IMR-90 (cell line): Measurements from ENCODE around the gene PTH1R. TPM values are rescaled to one million over a fixed set of nuclear protein-coding genes. Genes with fewer than 3 reads are reported as not detected.

Source experiments
- ATAC-seq: fragments of 200-7000 bp; cut with Tn5 transposase; 2 replicates; pipeline ENCODE4 v1.9.1; 2020; ENCODE audit warnings: low read depth, mild to moderate bottlenecking, moderate library complexity
- BruUV-seq: library from RNA; stranded (reverse); fragments of 400-500 nt; replicated peaks from 2 replicates; lab custom pipeline; 2021; lab: Mats Ljungman, UMichigan
- CTCF ChIA-PET: fragments of 300-600 bp; formaldehyde crosslinking; extraction: SDS; loops from one replicate; lab custom pipeline; 2021; ENCODE audit warnings: antibody characterized with exemption; lab: Yijun Ruan, JAX
- POLR2A ChIA-PET: fragments of 300-600 bp; sonication (Branson Sonifier 250); formaldehyde crosslinking; loops from one replicate; lab custom pipeline; 2022; ENCODE audit warnings: antibody characterized with exemption; ENCODE audit not compliant: unreplicated experiment; lab: Charles Lee
- DNase-seq: peaks from one replicate; pipeline ENCODE4 v3.0.0; 2013
- H2AFZ ChIP-seq: replicated peaks from 2 replicates; pipeline ENCODE3; 2013; ENCODE audit warnings: low read length, mild to moderate bottlenecking; ENCODE audit not compliant: poor library complexity
- H2AK5ac ChIP-seq: 2 replicates; pipeline ENCODE4 v1.6.1; 2013; ENCODE audit warnings: low read depth, low read length, inconsistent platforms
- H2AK9ac ChIP-seq: replicated peaks from 2 replicates; pipeline ENCODE3; 2013; ENCODE audit warnings: mild to moderate bottlenecking, low read depth, low read length, moderate library complexity; ENCODE audit not compliant: poor library complexity
- H2BK120ac ChIP-seq: 2 replicates; pipeline ENCODE4 v1.6.1; 2013; ENCODE audit warnings: low read depth, low read length, inconsistent platforms
- H2BK15ac ChIP-seq: 3 replicates; pipeline ENCODE4 v1.6.1; 2013; ENCODE audit warnings: low read depth, low read length, inconsistent platforms
- H2BK20ac ChIP-seq: 2 replicates; pipeline ENCODE4 v1.6.1; 2013; ENCODE audit warnings: low read depth, mild to moderate bottlenecking, inconsistent platforms, low read length, moderate library complexity
- H2BK5ac ChIP-seq: 2 replicates; pipeline ENCODE4 v1.6.1; 2013; ENCODE audit warnings: mild to moderate bottlenecking, low read depth, low read length, inconsistent platforms; ENCODE audit not compliant: poor library complexity, severe bottlenecking
- H3K14ac ChIP-seq: replicated peaks from 2 replicates; pipeline ENCODE4 v1.6.1; 2013; ENCODE audit warnings: low read depth, low read length, inconsistent platforms
- H3K18ac ChIP-seq: 2 replicates; pipeline ENCODE4 v1.6.1; 2013; ENCODE audit warnings: low read depth, low read length, control low read depth
- H3K23ac ChIP-seq: 2 replicates; pipeline ENCODE4 v1.6.1; 2013; ENCODE audit warnings: low read depth, low read length, inconsistent platforms
- H3K27ac ChIP-seq: 2 replicates; pipeline ENCODE4 v1.5.1; 2013; ENCODE audit warnings: mild to moderate bottlenecking, control low read depth, low read length; ENCODE audit not compliant: insufficient read depth
- H3K27me3 ChIP-seq: 2 replicates; pipeline ENCODE4 v1.6.1; 2013; ENCODE audit warnings: low read length; ENCODE audit not compliant: control insufficient read depth, insufficient read depth
- H3K36me3 ChIP-seq: 2 replicates; pipeline ENCODE4 v1.6.1; 2013; ENCODE audit warnings: low read length, mixed read lengths; ENCODE audit not compliant: control insufficient read depth, insufficient read depth
- H3K4ac ChIP-seq: 2 replicates; pipeline ENCODE4 v1.6.1; 2013; ENCODE audit warnings: low read depth, low read length, inconsistent platforms
- H3K4me1 ChIP-seq: 2 replicates; pipeline ENCODE4 v1.6.1; 2013; ENCODE audit warnings: low read length, mixed read lengths; ENCODE audit not compliant: control insufficient read depth, insufficient read depth
- H3K4me2 ChIP-seq: 2 replicates; pipeline ENCODE4 v1.6.1; 2013; ENCODE audit warnings: low read depth, mild to moderate bottlenecking, control low read depth, low read length, moderate library complexity
- H3K4me3 ChIP-seq: 2 replicates; pipeline ENCODE4 v1.5.1; 2013; ENCODE audit warnings: low read depth, mild to moderate bottlenecking, control low read depth, low read length, moderate library complexity; ENCODE audit not compliant: insufficient read depth
- H3K56ac ChIP-seq: 2 replicates; pipeline ENCODE4 v1.6.1; 2013; ENCODE audit warnings: low read length, inconsistent platforms; ENCODE audit not compliant: insufficient read depth; ENCODE audit errors: extremely low read depth
- H3K79me1 ChIP-seq, 2 experiments: 2 replicates each; pipeline ENCODE4 v1.6.1; 2013; ENCODE audit warnings: low read length in 2 of 2, inconsistent platforms in 1 of 2, low read depth in 1 of 2
- H3K9ac ChIP-seq: 2 replicates; pipeline ENCODE4 v1.6.1; 2013; ENCODE audit warnings: low read depth, low read length, control low read depth
- H3K9me1 ChIP-seq: 2 replicates; pipeline ENCODE4 v1.6.1; 2013; ENCODE audit warnings: low read length, inconsistent platforms; ENCODE audit not compliant: insufficient read depth
- H3K9me3 ChIP-seq: 2 replicates; pipeline ENCODE4 v1.6.1; 2013; ENCODE audit warnings: low read length; ENCODE audit not compliant: control insufficient read depth, insufficient read depth
- H4K20me1 ChIP-seq: 2 replicates; pipeline ENCODE4 v1.6.1; 2013; ENCODE audit warnings: low read length, inconsistent platforms; ENCODE audit not compliant: insufficient read depth
- H4K5ac ChIP-seq: 2 replicates; pipeline ENCODE4 v1.6.1; 2013; ENCODE audit warnings: mild to moderate bottlenecking, low read depth, low read length, control low read depth
- H4K8ac ChIP-seq, 2 experiments: 2 replicates each; pipeline ENCODE4 v1.6.1; 2013; ENCODE audit warnings: low read depth in 2 of 2, low read length in 2 of 2, control low read depth in 1 of 2, inconsistent platforms in 1 of 2
- H4K91ac ChIP-seq: 2 replicates; pipeline ENCODE4 v1.6.1; 2013; ENCODE audit warnings: low read depth, low read length, inconsistent platforms; ENCODE audit not compliant: insufficient read depth
- BHLHE40 ChIP-seq: fragments of 150-350 bp; IDR thresholded peaks from 2 replicates; pipeline ENCODE4 v1.6.1; 2016; ENCODE audit warnings: mild to moderate bottlenecking, low read depth, low read length
- CEBPB ChIP-seq: IDR thresholded peaks from 2 replicates; pipeline ENCODE4 v1.6.1; 2012; ENCODE audit warnings: low read depth, low read length, improper control_type of control experiment
- CHD1 ChIP-seq: IDR thresholded peaks from 2 replicates; pipeline ENCODE4 v1.6.1; 2012; ENCODE audit warnings: low read depth, low read length, improper control_type of control experiment
- ELK1 ChIP-seq: fragments of 150-350 bp; IDR thresholded peaks from 2 replicates; pipeline ENCODE4 v1.6.1; 2016; ENCODE audit warnings: low read depth, mild to moderate bottlenecking, low read length, moderate library complexity, borderline replicate concordance
- FOS ChIP-seq: fragments of 150-350 bp; IDR thresholded peaks from 2 replicates; pipeline ENCODE4 v1.6.1; 2016; ENCODE audit warnings: low read depth, low read length
- MAFK ChIP-seq: IDR thresholded peaks from 2 replicates; pipeline ENCODE4 v1.6.1; 2012; ENCODE audit warnings: low read depth, low read length, improper control_type of control experiment
- MAZ ChIP-seq: IDR thresholded peaks from 2 replicates; pipeline ENCODE4 v1.6.1; 2012; ENCODE audit warnings: low read depth, mild to moderate bottlenecking, low read length, improper control_type of control experiment, moderate library complexity, borderline replicate concordance
- MXI1 ChIP-seq: IDR thresholded peaks from 2 replicates; pipeline ENCODE4 v1.6.1; 2012; ENCODE audit warnings: low read depth, mild to moderate bottlenecking, low read length, moderate library complexity, borderline replicate concordance
- NFE2L2 ChIP-seq: fragments of 150-350 bp; IDR thresholded peaks from 2 replicates; pipeline ENCODE4 v1.6.1; 2016; ENCODE audit warnings: low read depth, mild to moderate bottlenecking, low read length
- POLR2A ChIP-seq: IDR thresholded peaks from 2 replicates; pipeline ENCODE4 v1.6.1; 2012; ENCODE audit warnings: mild to moderate bottlenecking, low read depth, low read length
- RAD21 ChIP-seq: IDR thresholded peaks from 2 replicates; pipeline ENCODE4 v1.6.1; 2012; ENCODE audit warnings: low read length, improper control_type of control experiment
- RCOR1 ChIP-seq: IDR thresholded peaks from 2 replicates; pipeline ENCODE4 v1.6.1; 2012; ENCODE audit warnings: mild to moderate bottlenecking, low read length, improper control_type of control experiment; ENCODE audit not compliant: insufficient replicate concordance
- RFX5 ChIP-seq: IDR thresholded peaks from 2 replicates; pipeline ENCODE4 v1.8.0; 2012; ENCODE audit warnings: low read depth, mild to moderate bottlenecking, low read length, moderate library complexity
- SMC3 ChIP-seq: fragments of 150-350 bp; IDR thresholded peaks from 2 replicates; pipeline ENCODE4 v1.6.1; 2016; ENCODE audit warnings: low read depth, mild to moderate bottlenecking, antibody characterized with exemption, low read length, moderate library complexity
- WGBS, 2 experiments: methylation state at CpG; one replicate each; pipeline versions ENCODE4 v1.1.5 to v1.1.7; 2013; ENCODE audit warnings: missing lambda C conversion rate in 2 of 2; ENCODE audit not compliant: insufficient read length in 1 of 2; ENCODE audit errors: extremely low coverage in 2 of 2; 5-methylcytosine and 5-hydroxymethylcytosine counted together
- dilution Hi-C: fragments of 300-500 bp; cut with HindIII; formaldehyde crosslinking; loops from one replicate; pipeline ENCODE4 v1.14.3; 2018; ENCODE audit warnings: low sequenced_read_pairs; ENCODE audit not compliant: unreplicated experiment
- in situ Hi-C: fragments of 300-500 bp; cut with MboI; formaldehyde crosslinking; loops from 3 replicates; pipeline ENCODE4 v1.14.3; 2019; ENCODE audit warnings: low sequenced_read_pairs, inconsistent platforms, mixed read lengths
- intact Hi-C: fragments of 100-400 bp; cut with micrococcal nuclease; formaldehyde crosslinking; loops from 2 replicates; pipeline ENCODE4 v1.10.0; 2022
- polyA plus RNA-seq, 3 experiments: library from polyadenylated mRNA; depleted of rRNA; stranded (reverse); fragments of >200 nt; gene quantifications; 2 replicates each; pipeline ENCODE4 v1.2.3, GENCODE V29; 2012; ENCODE audit warnings: low replicate concordance in 1 of 3
- total RNA-seq: library from RNA; depleted of rRNA; stranded (reverse); fragments of >200 nt; gene quantifications from 2 replicates; pipeline ENCODE4 v1.2.3, GENCODE V29; 2012
- TF ChIP-seq, protein P1 (sequence below): conservative IDR thresholded peaks from 2 replicates; pipeline ENCODE4 v1.5.1; 2012; ENCODE audit warnings: mild to moderate bottlenecking, low read depth, low read length, improper control_type of control experiment
- TF ChIP-seq, protein P2 (sequence below): fragments of 150-350 bp; IDR thresholded peaks from 2 replicates; pipeline ENCODE4 v1.6.1; 2017; ENCODE audit warnings: mild to moderate bottlenecking, antibody characterized with exemption, low read length, low read depth

PTH1R gene
- total and polyA plus RNA-seq, 2 of the 4 experiments (the other 2 are of a cell fraction) = 0.15 to 0.18 TPM

DNA sequence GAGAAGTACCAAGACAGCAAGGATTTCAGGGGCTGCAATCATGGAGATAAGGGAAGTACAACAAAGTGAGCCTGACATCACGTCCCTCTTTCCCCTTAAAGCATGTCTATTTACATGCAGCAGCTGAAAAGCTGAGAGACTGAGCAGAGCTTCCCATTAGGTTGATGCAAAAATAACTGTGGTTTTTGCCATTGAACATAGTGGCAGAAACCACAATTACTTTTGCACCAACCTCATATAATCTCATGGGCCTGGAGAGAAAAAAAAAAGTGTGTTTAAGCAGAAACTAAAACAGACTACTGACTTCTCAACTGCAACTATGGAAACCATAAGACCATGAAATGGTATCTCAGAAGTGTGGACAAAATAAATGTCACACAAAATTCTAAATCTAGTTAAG is 50.8 kb downstream of the PTH1R start:
- peaks cover 29 to 81% of the 10 kb centered on the region in 2 experiments for H3K79me1 ChIP-seq
- H4K8ac ChIP-seq = no peak overlapping the region
- no peak overlapping the region for H3K18ac ChIP-seq
- no TSS peak for BruUV-seq
- no peak overlapping the region for H3K27ac ChIP-seq
- peaks cover 26% of the 10 kb centered on the region for H3K4me1 ChIP-seq
- ChIA-PET CTCF (interaction anchor here (0.7 kb wide), 1 partner anchor 10 kb away, joined by 3 read pairs; no protein-coding TSS in a partner anchor), POLR2A (no interaction called here)
- H4K20me1 ChIP-seq = peaks cover 44% of the 10 kb centered on the region
- H3K9me1 ChIP-seq = peaks cover 20% of the 10 kb centered on the region
- H2BK5ac ChIP-seq = no peak overlapping the region
- no peaks in the 10 kb centered on the region for H3K27me3 ChIP-seq
- H3K56ac ChIP-seq = no peak overlapping the region
- dilution Hi-C loops = no loop called here
- H4K5ac ChIP-seq = no peak overlapping the region
- H3K36me3 ChIP-seq = peaks cover 28% of the 10 kb centered on the region
- H3K23ac ChIP-seq = no peak overlapping the region
- H3K14ac ChIP-seq = no peak overlapping the region
- intact Hi-C loops = no loop called here
- H2AK5ac ChIP-seq = no peak overlapping the region
- H3K4me2 ChIP-seq = no peak overlapping the region
- no peak overlapping the region for H3K9ac ChIP-seq
- no peak for ATAC-seq
- TF ChIP-seq ELK1 = no peak
- no peak for TF ChIP-seq MXI1
- TF ChIP-seq, protein P1, sequence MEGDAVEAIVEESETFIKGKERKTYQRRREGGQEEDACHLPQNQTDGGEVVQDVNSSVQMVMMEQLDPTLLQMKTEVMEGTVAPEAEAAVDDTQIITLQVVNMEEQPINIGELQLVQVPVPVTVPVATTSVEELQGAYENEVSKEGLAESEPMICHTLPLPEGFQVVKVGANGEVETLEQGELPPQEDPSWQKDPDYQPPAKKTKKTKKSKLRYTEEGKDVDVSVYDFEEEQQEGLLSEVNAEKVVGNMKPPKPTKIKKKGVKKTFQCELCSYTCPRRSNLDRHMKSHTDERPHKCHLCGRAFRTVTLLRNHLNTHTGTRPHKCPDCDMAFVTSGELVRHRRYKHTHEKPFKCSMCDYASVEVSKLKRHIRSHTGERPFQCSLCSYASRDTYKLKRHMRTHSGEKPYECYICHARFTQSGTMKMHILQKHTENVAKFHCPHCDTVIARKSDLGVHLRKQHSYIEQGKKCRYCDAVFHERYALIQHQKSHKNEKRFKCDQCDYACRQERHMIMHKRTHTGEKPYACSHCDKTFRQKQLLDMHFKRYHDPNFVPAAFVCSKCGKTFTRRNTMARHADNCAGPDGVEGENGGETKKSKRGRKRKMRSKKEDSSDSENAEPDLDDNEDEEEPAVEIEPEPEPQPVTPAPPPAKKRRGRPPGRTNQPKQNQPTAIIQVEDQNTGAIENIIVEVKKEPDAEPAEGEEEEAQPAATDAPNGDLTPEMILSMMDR = no peak
- TF ChIP-seq CHD1 = no peak
- no peak for TF ChIP-seq MAZ
- no peak for TF ChIP-seq SMC3
- TF ChIP-seq, protein P2, sequence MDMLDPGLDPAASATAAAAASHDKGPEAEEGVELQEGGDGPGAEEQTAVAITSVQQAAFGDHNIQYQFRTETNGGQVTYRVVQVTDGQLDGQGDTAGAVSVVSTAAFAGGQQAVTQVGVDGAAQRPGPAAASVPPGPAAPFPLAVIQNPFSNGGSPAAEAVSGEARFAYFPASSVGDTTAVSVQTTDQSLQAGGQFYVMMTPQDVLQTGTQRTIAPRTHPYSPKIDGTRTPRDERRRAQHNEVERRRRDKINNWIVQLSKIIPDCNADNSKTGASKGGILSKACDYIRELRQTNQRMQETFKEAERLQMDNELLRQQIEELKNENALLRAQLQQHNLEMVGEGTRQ = no peak
- TF ChIP-seq FOS = no peak
- no peak for TF ChIP-seq POLR2A
- no peak for TF ChIP-seq RCOR1
- TF ChIP-seq BHLHE40 = no peak
- no peak for TF ChIP-seq MAFK
- TF ChIP-seq NFE2L2 = no peak
- TF ChIP-seq CEBPB = no peak
- no peak for TF ChIP-seq RAD21
- no peak for TF ChIP-seq RFX5
- H2BK15ac ChIP-seq = no peak overlapping the region
- no peak overlapping the region for H3K4ac ChIP-seq
- in situ Hi-C loops = no loop called here
- no peak overlapping the region for H4K91ac ChIP-seq
- H3K4me3 ChIP-seq = no peak overlapping the region
- no peak overlapping the region for H2AFZ ChIP-seq
- H2AK9ac ChIP-seq = no peak overlapping the region
- no peak overlapping the region for H2BK120ac ChIP-seq
- H3K9me3 ChIP-seq = no peaks in the 10 kb centered on the region
- WGBS, 2 experiments = no CpG with 5 or more reads among the region's 1 CpG
- no peak for DNase-seq
- no peak overlapping the region for H2BK20ac ChIP-seq
